NCI-H1105 treated with DMSO at 0.1 percent for 48 hours (cell line): ENCODE measurements around the gene ABCE1.

ENCODE experiments used
- DNase-seq: peaks from one replicate; lab custom pipeline; 2025; lab: John Stamatoyannopoulos, UW

Gene ABCE1

DNA sequence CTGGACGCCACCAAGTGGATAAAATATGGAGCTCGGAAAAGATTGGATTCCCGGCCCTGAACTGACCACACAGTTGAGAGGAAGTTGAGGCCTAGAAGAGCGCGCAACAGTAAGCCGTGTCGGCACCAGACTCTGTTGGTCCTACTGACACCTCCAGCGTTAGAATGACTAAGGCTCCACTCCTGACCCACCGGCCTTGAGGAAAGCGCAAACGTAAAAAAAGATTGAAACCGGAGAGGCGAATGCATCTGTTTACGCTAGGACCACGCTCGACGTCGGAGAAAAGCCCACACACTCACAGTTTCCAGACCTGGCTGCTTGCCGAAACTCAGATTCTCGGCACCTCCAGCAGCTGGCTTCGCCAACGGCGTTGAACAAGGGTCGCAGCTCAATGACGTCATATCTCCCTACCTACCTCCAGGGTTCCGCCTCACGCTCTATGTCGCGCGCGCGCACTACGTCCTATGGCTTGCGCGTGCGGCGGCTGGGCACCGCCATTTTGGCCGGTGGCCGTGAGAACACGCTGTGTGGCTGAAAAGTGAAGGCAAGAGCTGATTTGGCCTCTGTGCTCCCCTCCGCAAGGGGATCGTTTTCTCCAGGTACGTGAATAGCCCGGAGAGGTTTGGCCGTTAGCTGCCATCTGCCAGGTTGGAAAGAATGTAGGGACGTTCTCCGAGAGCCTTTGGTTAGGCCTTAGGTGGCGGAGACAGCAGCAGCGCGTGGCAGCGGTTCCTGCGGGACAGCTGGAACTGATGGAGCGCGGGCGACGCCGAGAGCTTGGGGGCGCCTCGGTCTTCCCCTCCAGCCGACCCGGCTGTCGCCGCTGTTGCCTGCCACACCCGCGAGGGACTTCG is at the start of gene ABCE1, which contains the start of gene ANAPC10:
Gene ABCE1, plus strand, starts transcription at position 491 of the 854 bp plus-strand sequence. CDS start 6,102 bp downstream, outside the sequence.
Gene ANAPC10, minus strand, starts transcription at position 376 of the 854 bp plus-strand sequence. CDS start 2,097 bp downstream, outside the sequence.
- DNase-seq = peak; percentile 89

DNA sequence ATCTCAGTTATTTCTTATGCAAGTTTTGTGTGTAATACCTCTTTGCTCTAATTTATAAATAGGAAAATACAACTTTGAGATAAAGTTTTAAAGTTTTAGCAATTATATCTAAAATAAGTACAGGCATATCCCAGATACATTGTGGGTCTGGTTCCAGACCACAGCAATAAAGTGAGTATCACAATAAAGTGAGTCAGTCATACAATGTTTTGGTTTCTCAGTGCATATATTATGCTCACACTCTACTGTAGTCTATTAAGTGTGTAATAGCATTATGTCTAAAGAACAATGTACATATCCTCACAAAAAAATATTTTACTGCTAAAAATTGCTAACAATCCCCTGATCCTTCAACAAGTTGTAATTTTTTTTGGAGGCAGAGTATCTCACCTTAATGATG is 49.3 kb upstream of the ABCE1 start:
- no peak for DNase-seq

DNA sequence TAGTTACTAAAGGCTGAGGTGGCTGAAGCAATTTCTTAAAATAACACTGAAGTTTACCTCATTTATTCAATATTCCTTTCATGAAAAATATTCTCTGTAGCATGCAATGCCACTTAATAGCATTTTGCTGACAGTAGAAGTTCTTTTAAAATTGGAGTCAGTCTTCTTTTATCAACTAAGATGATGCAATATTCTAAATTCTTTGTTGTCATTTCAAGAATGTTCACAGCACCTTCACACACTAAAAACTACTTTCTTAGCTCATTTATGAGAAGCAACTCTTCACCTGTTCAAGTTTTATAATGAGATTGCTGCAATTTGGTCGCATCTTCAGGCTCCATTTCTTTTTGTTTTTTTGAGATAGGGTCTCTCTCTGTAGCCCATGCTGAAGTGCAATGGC is 48.9 kb upstream of the ABCE1 start:
- no peak for DNase-seq

DNA sequence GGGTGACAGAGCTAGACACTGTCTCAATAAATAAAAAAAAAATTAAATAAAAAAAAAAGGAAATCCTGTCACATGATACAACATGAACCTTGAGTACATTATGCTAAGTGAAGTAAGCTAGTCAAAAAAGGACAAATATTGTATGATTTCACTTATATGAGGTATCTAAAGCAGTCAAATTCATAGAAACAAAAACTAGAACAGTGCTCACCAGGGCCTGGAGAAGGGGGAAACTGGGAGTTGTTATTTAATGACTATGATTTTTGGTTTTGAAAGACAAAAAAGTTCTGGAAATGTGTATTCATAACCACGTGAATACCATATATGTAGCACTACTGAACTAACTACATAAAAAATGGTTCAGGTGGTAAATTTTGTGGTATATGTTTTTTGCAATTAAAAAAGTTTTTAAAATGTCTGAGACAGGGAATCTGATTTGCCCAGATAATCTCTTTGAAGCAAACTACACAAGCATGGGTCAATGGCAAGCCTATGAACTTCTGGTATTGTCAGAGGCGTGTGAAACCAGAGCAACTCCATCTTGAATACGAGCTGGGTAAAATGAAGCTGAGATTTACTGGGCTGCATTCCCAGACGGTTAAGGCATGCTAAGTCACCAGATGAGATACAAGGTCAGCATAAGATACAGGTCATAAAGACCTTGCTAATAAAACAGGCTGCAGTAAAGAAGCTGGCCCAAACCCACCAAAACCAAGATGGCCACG is 42.4 kb upstream of the ABCE1 start:
- no peak for DNase-seq

DNA sequence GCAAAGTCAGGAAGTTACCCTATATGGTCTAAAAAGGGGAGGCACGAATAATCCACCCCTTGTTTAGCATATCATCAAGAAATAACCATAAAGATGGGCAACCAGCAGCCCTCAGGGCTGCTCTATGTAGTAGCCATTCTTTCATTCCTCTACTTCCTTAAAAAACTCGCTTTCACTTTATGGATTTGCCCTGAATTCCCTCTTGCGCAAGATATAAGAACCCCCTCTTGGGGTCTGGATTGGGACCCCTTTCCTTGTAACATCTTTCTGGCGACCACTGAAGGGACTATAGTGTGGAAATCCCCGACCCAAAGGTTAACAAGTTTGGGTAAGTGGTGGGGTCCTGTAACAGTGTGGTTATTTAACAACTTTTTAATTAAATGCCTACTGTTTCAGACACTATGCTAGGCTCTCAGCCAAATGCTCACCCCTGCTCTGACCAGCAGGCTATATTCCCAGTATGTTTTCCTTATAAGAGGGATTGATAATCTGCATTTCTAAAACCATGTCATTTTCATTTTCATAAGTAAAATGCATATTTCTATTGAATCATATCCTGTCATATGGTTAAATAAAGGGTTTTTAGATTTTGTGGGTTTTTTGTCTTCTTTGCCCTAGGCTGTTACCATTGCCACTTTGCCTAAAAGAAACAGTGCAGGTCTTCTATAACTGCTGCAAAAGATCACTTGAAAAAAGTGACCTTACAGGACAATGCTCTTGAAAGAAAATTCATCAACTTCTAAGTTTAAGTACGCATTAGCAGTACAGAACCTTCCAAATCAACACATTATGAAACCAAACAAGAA is 41.6 kb upstream of the ABCE1 start:
- no peak for DNase-seq

DNA sequence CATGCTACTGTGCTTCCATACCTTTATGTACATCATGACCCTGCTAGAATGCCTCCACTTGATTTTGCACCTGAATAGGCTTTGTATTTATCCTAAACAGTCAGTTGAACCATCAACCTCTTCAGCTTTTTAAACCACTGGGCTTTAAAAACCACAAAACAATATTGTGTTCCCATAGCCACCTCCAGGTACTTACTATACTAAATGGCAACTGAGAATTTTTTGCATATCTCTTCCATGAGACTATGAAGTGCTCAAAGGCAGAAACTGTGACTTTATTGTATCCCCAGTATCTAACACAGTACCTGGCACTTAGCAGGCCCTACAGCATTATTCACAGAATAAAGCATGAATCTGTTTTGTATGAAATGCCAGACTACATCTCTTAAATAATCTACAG is 39.9 kb upstream of the ABCE1 start:
- no peak for DNase-seq

DNA sequence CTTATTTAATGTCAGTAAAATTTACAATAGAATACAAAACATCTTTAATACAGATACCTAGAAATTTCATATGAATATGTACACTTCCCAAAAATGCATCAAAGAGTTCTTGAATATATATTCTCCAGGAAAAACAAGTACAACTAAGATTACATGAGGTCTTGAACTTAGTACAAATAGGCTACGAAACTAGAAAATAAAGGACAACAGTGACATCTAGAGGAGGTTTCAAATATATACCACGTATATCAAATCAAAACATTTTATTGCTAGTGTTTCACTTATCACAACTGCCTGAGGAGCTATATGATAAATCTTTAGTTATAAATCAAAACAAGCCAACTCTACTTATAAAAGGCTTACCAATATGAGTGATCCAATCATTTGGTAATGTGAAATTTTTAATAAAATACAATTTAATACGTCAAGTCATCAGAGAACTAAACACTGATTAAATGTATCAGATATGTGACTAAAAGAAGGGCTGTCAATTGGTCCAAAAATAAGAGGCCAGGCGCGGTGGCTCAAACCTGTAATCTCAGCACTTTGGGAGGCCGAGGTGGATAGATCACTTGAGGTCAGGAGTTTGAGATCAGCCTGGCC is 36.7 kb upstream of the ABCE1 start:
- DNase-seq = peak; percentile 28

DNA sequence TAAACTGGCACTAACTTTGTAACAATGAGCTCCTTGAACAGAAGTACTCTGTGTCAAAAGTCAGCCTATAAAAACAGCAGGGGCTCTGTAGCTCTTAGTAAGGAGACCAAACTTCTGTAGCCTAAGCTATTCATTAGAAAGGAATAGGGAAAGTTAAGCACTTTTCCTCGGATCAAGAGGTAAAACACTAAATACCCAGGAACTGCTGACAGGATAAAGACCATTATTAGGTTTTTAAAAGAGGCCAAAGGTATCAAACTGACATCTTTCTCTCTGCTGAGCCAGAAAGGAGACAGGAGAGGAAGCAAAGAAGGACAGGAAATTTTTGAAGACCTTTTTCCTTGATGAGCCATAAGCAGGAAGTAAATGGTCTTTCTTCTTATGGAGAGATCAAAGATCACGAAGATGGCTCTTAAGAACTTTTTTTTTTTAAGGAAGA is 32.0 kb upstream of the ABCE1 start:
- no peak for DNase-seq

DNA sequence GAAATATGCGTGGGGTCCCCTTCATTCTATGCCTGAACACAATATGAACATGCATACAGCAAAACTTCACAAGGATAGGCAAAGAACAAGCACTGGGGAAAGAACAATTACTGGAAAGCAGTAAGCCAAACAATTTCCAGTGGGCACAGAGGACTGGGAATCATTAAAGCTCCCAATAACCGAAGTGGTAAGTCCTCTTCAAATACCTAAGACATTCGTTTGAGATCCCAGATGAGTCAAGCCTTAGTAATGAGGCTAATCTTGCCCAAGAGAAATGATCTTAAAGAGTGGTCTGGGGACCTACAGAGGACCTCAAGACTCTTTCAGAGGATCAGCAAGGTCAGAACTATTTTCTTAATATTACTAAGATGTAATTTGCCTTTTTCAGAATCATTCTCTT is 28.8 kb upstream of the ABCE1 start:
- no peak for DNase-seq

DNA sequence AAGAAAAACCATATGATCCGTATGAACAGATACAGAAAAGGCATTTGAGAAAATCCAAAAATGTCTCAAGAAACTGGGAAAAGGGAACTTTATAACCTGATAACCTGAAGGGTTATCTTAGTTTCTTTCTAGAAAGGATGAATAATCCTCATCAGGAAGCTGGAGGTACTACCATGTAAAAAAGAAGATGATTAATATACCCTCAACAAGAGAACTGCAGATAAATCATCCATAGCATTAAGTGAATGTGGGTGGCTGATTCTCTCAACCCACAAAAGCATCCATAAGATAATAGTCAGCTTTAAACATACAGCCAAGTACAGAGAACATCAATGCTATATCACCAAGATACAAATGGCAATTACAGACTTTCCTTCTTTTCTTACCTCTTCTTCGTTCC is 26.6 kb upstream of the ABCE1 start:
- DNase-seq = no peak

DNA sequence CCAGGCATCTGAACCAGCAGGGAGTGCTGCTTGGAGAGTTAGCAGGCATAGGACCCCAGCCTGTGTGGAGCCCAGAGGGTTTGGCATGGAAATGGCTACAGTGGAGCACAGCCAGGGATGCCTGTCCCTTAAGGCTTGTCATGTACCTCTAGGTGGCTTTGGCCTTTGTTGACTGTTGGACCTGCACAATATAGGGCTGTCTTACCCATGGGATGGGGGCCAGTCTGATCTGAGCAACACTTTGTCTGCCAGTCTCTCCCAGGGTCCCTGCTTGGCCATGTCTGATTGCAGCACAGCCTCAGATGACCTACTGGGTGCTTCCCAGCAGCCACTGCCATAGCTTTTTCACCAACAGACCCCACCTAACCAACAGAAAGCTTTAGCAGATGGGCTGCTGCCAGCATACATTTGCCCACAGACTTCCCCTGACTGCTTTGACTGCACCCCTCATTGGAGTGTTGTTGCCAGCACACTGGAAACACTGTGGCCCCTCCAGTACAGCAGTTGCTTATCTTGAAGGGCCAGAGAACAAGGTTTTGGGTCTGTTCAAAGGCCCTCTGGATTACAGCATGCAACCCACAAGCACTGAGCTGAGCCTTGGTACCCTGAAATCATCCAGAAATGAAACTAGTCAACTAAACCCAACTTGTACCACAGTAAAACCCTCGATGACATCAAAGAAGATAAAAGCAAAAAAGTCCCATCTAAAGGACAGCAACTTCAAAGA is 22.2 kb upstream of the ABCE1 start:
- no peak for DNase-seq

DNA sequence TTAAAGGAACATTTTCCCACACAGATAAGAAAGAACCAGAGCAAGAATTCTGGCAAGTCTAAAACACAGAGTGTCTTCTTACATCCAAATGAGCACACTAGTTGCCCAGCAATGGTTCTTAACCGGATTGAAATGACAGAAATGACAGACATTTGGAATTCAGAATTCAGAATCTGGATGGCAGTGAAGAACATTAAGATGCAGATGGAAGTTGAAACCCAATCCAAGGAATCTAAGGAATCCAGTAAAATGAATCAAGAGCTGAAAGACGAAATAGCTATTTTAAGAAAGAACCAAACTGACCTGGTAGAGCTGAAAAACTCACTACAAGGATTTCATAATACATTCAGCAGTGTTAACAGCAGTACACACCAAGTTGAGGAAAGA is 21.6 kb upstream of the ABCE1 start:
- no peak for DNase-seq

DNA sequence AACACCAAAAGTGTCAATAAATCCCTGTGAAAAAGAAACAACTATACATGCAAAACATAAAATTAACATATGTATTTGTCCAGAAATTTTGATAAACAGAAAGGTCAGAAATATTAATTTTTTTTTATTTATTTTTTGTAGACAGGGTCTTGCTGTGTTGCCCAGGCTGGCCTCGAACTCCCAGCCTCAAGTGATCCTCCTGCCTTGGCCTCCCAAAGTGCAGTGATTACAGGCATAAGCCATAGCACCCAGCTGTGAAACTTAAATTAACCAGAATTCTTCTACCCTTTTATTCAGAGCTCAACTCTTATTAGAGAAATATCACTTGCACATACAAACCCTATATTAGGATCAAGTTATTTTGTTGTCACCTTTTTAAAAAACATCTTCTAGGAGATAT is 16.4 kb upstream of the ABCE1 start:
- no peak for DNase-seq

DNA sequence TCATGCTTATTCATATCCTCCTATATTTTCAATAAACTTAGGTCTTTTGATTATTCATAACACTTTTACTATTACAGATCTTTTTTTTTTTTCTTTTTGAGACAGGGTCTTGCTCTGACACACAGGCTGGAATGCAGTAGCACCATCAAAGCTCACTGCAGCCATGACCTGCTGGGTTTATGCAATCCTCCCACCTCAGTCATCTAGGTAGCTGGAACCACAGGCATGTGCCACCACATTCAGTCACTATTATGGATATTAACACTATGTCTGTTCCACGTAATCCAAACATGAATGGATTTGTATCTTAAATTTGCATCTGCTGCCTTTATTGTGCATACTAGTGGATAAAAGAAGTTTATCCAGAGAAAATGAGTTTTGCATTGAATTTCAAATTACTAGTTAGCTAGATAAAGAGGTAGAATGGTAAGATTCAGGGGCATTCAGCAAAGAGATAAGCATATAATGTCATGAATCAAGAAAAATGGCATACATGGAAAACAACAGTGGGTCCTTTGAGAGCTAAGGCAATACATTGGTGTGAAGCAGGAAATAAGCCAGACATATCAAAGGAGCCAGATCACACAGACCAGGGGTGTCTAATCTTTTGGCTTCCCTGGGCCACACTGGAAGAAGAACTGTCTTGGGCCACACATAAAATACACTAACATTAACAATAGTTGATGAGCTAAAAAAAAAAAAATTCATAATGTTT is 14.1 kb upstream of the ABCE1 start:
- no peak for DNase-seq

DNA sequence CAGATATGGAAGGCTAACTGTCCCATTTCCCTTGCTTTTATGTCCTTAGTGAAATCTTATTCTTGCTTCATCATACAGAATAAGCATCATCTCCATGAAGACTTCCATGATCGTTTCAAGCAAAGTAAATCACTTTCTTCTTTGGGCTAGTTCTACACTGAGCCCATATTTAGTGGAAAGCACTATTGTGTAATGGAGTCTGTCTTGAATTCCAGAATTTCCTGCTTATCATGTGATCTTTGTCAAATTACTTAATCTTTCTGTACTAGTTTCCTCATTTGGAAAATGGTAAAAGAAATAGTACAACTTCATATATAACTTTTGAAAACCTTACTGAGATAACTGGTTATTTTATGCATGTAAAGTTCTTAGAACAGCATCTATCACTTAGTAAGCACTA is 7.7 kb upstream of the ABCE1 start:
- DNase-seq = no peak

DNA sequence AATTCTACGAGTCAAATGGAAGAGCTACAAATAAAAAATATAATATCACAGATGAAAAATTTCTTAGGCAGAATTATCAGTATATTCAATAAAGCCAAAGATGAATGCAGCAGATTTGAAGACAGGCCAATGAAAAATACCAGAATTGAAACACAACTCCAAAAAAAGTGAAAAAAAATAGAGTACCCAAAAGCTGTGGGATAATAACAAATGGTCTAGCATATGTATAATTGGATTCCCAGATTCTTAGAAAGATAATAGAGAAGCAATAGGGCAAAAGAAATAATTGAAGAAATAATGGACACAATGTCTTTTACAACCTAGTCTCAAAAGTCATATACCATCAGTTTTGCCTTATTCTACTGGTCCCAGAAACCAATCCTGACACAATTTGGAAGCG is 4.5 kb upstream of the ABCE1 start:
- DNase-seq = no peak

DNA sequence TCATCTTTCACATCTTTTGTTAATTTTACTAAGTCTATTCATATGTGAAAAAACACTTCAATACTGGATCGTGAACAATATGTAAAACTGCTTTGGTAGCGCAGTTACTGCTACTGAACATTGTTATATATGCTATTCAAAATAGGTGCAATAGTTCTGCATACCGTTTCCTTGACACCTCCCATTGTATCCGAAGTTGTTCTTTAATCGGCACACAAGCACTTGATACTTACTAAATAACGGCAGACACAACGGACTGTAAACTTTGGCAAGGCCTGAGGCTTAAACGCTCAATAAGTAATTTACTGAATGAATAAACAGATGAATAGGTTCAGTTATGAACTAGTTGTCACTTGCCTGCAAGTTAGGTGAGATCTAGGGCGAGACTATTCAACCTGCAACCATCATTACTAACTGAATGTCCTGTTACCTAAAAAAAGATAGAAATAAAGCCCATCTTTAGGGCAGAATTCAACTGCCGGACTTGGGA is 735 bp upstream of the ABCE1 start:
- DNase-seq = peak; percentile 25

DNA sequence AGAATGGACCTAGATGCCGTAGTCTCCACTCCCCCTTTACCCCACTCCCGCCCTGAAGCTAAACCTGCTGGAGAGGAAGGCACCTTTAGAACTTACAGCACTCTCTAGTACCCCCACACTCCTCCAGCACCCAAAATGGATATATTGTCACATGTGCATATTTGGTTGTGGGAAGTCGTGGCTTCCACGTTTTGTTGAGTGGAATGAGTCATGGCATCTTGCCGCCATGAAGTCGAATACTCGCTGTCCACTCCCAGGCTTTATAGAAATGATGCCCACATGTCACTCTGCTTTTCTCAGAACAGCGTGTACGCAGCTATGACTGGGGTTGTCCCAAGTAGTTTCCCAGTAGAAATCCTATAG is 545 bp downstream of the ABCE1 start:
- DNase-seq = peak; percentile 12

DNA sequence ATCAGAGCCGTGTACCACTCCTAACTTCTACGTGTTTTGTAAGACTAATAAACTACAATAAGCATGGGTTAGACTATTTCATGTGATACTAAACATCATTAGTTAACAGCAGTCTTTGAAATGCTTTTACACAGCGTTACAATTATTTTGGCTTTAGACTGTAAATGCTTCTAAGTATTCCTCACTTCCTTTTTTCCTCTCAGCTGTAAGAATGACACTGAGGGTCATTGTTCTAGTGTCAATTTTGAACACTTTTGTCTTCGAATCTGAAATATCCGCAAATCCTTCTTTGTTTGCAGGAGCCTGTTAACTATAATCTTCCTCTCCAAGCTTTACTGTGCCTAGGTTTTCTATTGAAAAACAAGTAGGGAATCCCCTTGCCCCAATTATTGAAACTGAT is 1.5 kb downstream of the ABCE1 start:
- DNase-seq = no peak

DNA sequence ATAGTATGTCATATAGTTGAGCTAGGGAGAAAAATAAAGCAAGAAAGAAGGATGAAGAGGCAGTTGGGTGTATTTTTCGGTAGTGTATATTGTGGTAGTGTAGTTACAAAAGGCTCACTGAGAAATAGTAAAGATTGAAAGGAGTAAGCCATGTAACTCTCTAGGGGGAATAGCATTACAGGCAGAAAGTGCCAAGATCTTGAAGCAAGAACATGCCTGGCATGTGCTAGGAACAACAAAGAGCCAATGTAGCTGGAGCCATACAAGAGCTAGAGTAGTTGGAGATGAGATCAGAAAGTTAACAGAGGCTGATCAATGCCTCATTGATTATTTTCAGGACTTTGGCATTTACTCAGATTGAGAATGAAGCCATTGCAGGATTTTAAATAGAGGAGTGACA is 3.0 kb downstream of the ABCE1 start:
- no peak for DNase-seq

DNA sequence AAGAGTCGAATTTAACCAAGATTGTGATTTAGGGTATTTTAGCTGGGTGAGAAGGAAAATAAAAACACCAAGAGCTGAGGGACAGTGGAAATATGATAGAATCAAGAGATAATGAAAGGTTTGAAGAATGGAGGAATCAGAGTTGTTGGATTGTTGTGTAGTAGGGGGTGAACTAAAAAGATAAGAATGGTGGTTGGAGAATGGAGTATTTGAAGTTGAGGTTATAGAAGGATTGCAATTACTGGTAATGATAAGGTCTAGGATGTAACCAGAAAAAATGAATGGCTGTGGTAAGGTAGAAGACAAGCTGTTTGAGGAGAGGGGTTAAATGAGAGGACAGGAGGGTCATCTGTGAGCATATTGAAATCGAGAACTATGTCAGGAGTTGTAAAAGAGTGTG is 4.5 kb downstream of the ABCE1 start:
- DNase-seq = no peak
